GM23338 (cell line): ENCODE results near the gene FYN. TPM values are rescaled to one million over a fixed set of nuclear protein-coding genes. Genes with fewer than 3 reads are reported as not detected.

Source experiments
- ATAC-seq: fragments of 200-7000 bp; cut with Tn5 transposase; 3 replicates; pipeline ENCODE4 v1.9.1; 2020
- DNase-seq: peaks from one replicate; pipeline ENCODE4 v3.0.0-alpha.2; 2015; ENCODE audit warnings: low spot score
- H2AFZ ChIP-seq: fragments of 200-600 bp; sonication (generic); 2 replicates; pipeline ENCODE4 v1.8.0; 2016; ENCODE audit warnings: antibody characterized with exemption, mild to moderate bottlenecking, moderate library complexity
- H3F3A ChIP-seq: fragments of 200-600 bp; sonication (generic); replicated peaks from 2 replicates; pipeline ENCODE4 v1.8.0; 2017; ENCODE audit warnings: antibody characterized with exemption, mixed run types, low read depth
- H3K27ac ChIP-seq: fragments of 200-600 bp; sonication (generic); 2 replicates; pipeline ENCODE4 v1.6.1; 2016; ENCODE audit warnings: low read depth
- H3K27me3 ChIP-seq: fragments of 200-600 bp; sonication (generic); 2 replicates; pipeline ENCODE4 v1.8.0; 2016; ENCODE audit warnings: mild to moderate bottlenecking, mixed run types, moderate library complexity; ENCODE audit not compliant: insufficient read depth
- H3K36me3 ChIP-seq: fragments of 200-600 bp; sonication (generic); 2 replicates; pipeline ENCODE4 v1.8.0; 2016; ENCODE audit warnings: mild to moderate bottlenecking; ENCODE audit not compliant: insufficient read depth
- H3K4me1 ChIP-seq: fragments of 200-600 bp; sonication (generic); 2 replicates; pipeline ENCODE4 v1.8.0; 2016; ENCODE audit warnings: mild to moderate bottlenecking, moderate library complexity; ENCODE audit not compliant: insufficient read depth
- H3K4me2 ChIP-seq: fragments of 200-600 bp; sonication (generic); 2 replicates; pipeline ENCODE4 v1.7.1; 2017; ENCODE audit warnings: mixed run types
- H3K4me3 ChIP-seq: fragments of 200-600 bp; sonication (generic); 2 replicates; pipeline ENCODE4 v1.6.1; 2016; ENCODE audit warnings: mixed run types
- H3K79me2 ChIP-seq: fragments of 200-600 bp; sonication (generic); replicated peaks from 2 replicates; pipeline ENCODE4 v1.8.0; 2017; ENCODE audit warnings: mild to moderate bottlenecking; ENCODE audit not compliant: insufficient read depth
- H3K9me2 ChIP-seq: fragments of 200-600 bp; sonication (generic); 2 replicates; pipeline ENCODE4 v1.8.0; 2017; ENCODE audit not compliant: insufficient read depth
- H4K20me1 ChIP-seq: fragments of 200-600 bp; sonication (generic); replicated peaks from 2 replicates; pipeline ENCODE4 v1.8.0; 2017; ENCODE audit warnings: mild to moderate bottlenecking; ENCODE audit not compliant: insufficient read depth
- H3K27ac Mint-ChIP-seq: 2 replicates; pipeline ENCODE4 v1.8.0; 2020; ENCODE audit warnings: inconsistent platforms, mild to moderate bottlenecking, moderate library complexity, mixed read lengths
- H3K27me3 Mint-ChIP-seq: 3 replicates; pipeline ENCODE4 v1.8.0; 2022; ENCODE audit warnings: low read depth, mild to moderate bottlenecking, moderate library complexity, mixed read lengths, inconsistent platforms; ENCODE audit not compliant: insufficient read depth, poor library complexity
- H3K36me3 Mint-ChIP-seq: 3 replicates; pipeline ENCODE4 v1.8.0; 2021; ENCODE audit warnings: low read depth, mild to moderate bottlenecking, inconsistent platforms, moderate library complexity, mixed read lengths
- H3K4me1 Mint-ChIP-seq: 3 replicates; pipeline ENCODE4 v1.8.0; 2020; ENCODE audit warnings: mild to moderate bottlenecking, inconsistent platforms, mixed read lengths
- H3K4me3 Mint-ChIP-seq: 3 replicates; pipeline ENCODE4 v1.8.0; 2021; ENCODE audit warnings: moderate library complexity, mild to moderate bottlenecking, inconsistent platforms, mixed read lengths
- H3K9me3 Mint-ChIP-seq: 3 replicates; pipeline ENCODE4 v1.8.0; 2020; ENCODE audit warnings: moderate library complexity, mild to moderate bottlenecking, inconsistent platforms, mixed read lengths
- CREB1 ChIP-seq: fragments of 250-450 bp; sonication (Bioruptor Pico); IDR thresholded peaks from 2 replicates; pipeline ENCODE4 v1.5.0; 2020; ENCODE audit warnings: low read depth, mild to moderate bottlenecking, moderate library complexity
- EZH2 ChIP-seq: fragments of 200-600 bp; sonication (generic); IDR thresholded peaks from one replicate; pipeline ENCODE4 v1.8.0; 2017; ENCODE audit warnings: antibody characterized with exemption, mild to moderate bottlenecking, low read depth; ENCODE audit not compliant: unreplicated experiment
- EZH2phosphoT487 ChIP-seq: fragments of 200-600 bp; sonication (generic); IDR thresholded peaks from one replicate; pipeline ENCODE4 v1.8.1; 2018; ENCODE audit warnings: antibody characterized with exemption; ENCODE audit not compliant: unreplicated experiment
- JUNB ChIP-seq: IDR thresholded peaks from one replicate; pipeline ENCODE4 v1.6.1; 2016; ENCODE audit warnings: antibody characterized with exemption; ENCODE audit not compliant: unreplicated experiment
- NANOG ChIP-seq: IDR thresholded peaks from 2 replicates; pipeline ENCODE4 v1.6.1; 2016; ENCODE audit warnings: antibody characterized with exemption, borderline replicate concordance
- POLR2AphosphoS5 ChIP-seq: IDR thresholded peaks from 2 replicates; pipeline ENCODE4 v1.6.1; 2016; ENCODE audit warnings: antibody characterized with exemption, low read depth
- STAT1 ChIP-seq: IDR thresholded peaks from one replicate; pipeline ENCODE4 v1.6.1; 2016; ENCODE audit warnings: antibody characterized with exemption; ENCODE audit not compliant: unreplicated experiment
- ZNF114 ChIP-seq: fragments of 250-450 bp; sonication (Bioruptor Pico); IDR thresholded peaks from 2 replicates; pipeline ENCODE4 v1.5.0; 2020; ENCODE audit warnings: mild to moderate bottlenecking, moderate library complexity
- ZNF331 ChIP-seq: fragments of 250-450 bp; sonication (Bioruptor Pico); IDR thresholded peaks from 2 replicates; pipeline ENCODE4 v1.5.0; 2020; ENCODE audit warnings: low read depth, mild to moderate bottlenecking, moderate library complexity
- polyA plus RNA-seq: library from polyadenylated mRNA; unstranded; fragments of >200 nt; fragmentation: Nextera tagmentation; extraction: Ambion mirVana; gene quantifications from 2 replicates; pipeline ENCODE4 v1.2.1, GENCODE V29; 2016
- total RNA-seq: library from RNA; depleted of rRNA; stranded (reverse); fragments of >200 nt; shearing (Covaris generic); gene quantifications from 2 replicates; pipeline ENCODE4 v1.2.3, GENCODE V29; 2014
- TF ChIP-seq, protein P1 (sequence below): fragments of 250-450 bp; sonication (Bioruptor Pico); IDR thresholded peaks from 2 replicates; pipeline ENCODE4 v1.5.0; 2020; ENCODE audit warnings: mild to moderate bottlenecking, moderate library complexity
- TF ChIP-seq, protein P2 (sequence below): IDR thresholded peaks from one replicate; pipeline ENCODE4 v1.6.1; 2018; ENCODE audit warnings: antibody characterized with exemption; ENCODE audit not compliant: unreplicated experiment
- TF ChIP-seq, protein P3 (sequence below), 2 experiments: fragments of 200-600 bp in 1 of 2; sonication (generic) in 1 of 2; conservative IDR thresholded peaks; 2 replicates each; pipeline versions ENCODE4 v1.5.1 to v1.6.1; 2016 to 2017; ENCODE audit warnings: antibody characterized with exemption in 2 of 2, low read depth in 2 of 2, mild to moderate bottlenecking in 2 of 2, moderate library complexity in 1 of 2
- TF ChIP-seq, protein P4 (sequence below): IDR thresholded peaks from 2 replicates; pipeline ENCODE4 v1.6.1; 2016; ENCODE audit warnings: antibody characterized with exemption

FYN gene
- total and polyA plus RNA-seq, 2 experiments from 2014 or later: 46.8 to 143 TPM

DNA sequence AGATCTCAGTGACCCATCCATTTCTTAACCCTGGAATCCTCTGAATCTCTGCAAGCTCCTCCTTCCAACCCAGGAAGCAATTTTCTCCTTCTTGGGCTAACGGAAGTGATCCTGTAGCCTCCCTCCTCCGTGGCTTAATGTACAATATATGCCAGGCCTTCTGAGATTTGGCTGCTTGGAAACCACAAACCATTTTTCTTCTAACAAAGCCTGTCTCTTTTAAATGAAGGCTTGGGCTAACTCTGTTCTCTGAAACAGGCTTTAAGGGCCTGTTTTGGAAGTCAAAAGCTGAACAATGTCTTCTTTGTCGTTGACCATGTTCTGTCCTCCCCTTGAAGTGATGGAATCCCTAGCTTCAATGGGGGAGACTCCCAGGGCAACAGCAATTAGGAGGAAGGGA is 14.9 kb downstream of the FYN start:
- no peak overlapping the region for H3K27ac ChIP-seq
- H3K4me2 ChIP-seq: no peak overlapping the region
- Mint-ChIP-seq H3K36me3 (no peaks in the 10 kb centered on the region), H3K4me3 (no peak overlapping the region; the same call in 2 of the 3 replicates), H3K27me3 (peaks cover 7% of the 10 kb centered on the region), H3K4me1 (peaks cover 82% of the 10 kb centered on the region), H3K27ac (no peak overlapping the region; the same call in 1 of the 2 replicates), H3K9me3 (no peaks in the 10 kb centered on the region)
- no peaks in the 10 kb centered on the region for H3K9me2 ChIP-seq
- no peaks in the 10 kb centered on the region for H4K20me1 ChIP-seq
- no peak overlapping the region for H3K4me3 ChIP-seq
- no peak overlapping the region for H2AFZ ChIP-seq
- H3K79me2 ChIP-seq: peaks cover 94% of the 10 kb centered on the region
- DNase-seq: no peak
- no peaks in the 10 kb centered on the region for H3K36me3 ChIP-seq
- TF ChIP-seq, protein P1, sequence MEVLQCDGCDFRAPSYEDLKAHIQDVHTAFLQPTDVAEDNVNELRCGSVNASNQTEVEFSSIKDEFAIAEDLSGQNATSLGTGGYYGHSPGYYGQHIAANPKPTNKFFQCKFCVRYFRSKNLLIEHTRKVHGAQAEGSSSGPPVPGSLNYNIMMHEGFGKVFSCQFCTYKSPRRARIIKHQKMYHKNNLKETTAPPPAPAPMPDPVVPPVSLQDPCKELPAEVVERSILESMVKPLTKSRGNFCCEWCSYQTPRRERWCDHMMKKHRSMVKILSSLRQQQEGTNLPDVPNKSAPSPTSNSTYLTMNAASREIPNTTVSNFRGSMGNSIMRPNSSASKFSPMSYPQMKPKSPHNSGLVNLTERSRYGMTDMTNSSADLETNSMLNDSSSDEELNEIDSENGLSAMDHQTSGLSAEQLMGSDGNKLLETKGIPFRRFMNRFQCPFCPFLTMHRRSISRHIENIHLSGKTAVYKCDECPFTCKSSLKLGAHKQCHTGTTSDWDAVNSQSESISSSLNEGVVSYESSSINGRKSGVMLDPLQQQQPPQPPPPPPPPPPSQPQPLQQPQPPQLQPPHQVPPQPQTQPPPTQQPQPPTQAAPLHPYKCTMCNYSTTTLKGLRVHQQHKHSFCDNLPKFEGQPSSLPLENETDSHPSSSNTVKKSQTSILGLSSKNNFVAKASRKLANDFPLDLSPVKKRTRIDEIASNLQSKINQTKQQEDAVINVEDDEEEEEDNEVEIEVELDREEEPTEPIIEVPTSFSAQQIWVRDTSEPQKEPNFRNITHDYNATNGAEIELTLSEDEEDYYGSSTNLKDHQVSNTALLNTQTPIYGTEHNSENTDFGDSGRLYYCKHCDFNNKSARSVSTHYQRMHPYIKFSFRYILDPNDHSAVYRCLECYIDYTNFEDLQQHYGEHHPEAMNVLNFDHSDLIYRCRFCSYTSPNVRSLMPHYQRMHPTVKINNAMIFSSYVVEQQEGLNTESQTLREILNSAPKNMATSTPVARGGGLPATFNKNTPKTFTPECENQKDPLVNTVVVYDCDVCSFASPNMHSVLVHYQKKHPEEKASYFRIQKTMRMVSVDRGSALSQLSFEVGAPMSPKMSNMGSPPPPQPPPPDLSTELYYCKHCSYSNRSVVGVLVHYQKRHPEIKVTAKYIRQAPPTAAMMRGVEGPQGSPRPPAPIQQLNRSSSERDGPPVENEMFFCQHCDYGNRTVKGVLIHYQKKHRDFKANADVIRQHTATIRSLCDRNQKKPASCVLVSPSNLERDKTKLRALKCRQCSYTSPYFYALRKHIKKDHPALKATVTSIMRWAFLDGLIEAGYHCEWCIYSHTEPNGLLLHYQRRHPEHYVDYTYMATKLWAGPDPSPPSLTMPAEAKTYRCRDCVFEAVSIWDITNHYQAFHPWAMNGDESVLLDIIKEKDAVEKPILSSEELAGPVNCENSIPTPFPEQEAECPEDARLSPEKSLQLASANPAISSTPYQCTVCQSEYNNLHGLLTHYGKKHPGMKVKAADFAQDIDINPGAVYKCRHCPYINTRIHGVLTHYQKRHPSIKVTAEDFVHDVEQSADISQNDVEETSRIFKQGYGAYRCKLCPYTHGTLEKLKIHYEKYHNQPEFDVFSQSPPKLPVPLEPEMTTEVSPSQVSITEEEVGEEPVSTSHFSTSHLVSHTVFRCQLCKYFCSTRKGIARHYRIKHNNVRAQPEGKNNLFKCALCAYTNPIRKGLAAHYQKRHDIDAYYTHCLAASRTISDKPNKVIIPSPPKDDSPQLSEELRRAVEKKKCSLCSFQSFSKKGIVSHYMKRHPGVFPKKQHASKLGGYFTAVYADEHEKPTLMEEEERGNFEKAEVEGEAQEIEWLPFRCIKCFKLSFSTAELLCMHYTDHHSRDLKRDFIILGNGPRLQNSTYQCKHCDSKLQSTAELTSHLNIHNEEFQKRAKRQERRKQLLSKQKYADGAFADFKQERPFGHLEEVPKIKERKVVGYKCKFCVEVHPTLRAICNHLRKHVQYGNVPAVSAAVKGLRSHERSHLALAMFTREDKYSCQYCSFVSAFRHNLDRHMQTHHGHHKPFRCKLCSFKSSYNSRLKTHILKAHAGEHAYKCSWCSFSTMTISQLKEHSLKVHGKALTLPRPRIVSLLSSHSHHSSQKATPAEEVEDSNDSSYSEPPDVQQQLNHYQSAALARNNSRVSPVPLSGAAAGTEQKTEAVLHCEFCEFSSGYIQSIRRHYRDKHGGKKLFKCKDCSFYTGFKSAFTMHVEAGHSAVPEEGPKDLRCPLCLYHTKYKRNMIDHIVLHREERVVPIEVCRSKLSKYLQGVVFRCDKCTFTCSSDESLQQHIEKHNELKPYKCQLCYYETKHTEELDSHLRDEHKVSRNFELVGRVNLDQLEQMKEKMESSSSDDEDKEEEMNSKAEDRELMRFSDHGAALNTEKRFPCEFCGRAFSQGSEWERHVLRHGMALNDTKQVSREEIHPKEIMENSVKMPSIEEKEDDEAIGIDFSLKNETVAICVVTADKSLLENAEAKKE (CRISPR knock-in tag): no peak
- TF ChIP-seq, protein P2, sequence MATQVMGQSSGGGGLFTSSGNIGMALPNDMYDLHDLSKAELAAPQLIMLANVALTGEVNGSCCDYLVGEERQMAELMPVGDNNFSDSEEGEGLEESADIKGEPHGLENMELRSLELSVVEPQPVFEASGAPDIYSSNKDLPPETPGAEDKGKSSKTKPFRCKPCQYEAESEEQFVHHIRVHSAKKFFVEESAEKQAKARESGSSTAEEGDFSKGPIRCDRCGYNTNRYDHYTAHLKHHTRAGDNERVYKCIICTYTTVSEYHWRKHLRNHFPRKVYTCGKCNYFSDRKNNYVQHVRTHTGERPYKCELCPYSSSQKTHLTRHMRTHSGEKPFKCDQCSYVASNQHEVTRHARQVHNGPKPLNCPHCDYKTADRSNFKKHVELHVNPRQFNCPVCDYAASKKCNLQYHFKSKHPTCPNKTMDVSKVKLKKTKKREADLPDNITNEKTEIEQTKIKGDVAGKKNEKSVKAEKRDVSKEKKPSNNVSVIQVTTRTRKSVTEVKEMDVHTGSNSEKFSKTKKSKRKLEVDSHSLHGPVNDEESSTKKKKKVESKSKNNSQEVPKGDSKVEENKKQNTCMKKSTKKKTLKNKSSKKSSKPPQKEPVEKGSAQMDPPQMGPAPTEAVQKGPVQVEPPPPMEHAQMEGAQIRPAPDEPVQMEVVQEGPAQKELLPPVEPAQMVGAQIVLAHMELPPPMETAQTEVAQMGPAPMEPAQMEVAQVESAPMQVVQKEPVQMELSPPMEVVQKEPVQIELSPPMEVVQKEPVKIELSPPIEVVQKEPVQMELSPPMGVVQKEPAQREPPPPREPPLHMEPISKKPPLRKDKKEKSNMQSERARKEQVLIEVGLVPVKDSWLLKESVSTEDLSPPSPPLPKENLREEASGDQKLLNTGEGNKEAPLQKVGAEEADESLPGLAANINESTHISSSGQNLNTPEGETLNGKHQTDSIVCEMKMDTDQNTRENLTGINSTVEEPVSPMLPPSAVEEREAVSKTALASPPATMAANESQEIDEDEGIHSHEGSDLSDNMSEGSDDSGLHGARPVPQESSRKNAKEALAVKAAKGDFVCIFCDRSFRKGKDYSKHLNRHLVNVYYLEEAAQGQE: no peak
- TF ChIP-seq EZH2phosphoT487: no peak
- TF ChIP-seq, protein P3, sequence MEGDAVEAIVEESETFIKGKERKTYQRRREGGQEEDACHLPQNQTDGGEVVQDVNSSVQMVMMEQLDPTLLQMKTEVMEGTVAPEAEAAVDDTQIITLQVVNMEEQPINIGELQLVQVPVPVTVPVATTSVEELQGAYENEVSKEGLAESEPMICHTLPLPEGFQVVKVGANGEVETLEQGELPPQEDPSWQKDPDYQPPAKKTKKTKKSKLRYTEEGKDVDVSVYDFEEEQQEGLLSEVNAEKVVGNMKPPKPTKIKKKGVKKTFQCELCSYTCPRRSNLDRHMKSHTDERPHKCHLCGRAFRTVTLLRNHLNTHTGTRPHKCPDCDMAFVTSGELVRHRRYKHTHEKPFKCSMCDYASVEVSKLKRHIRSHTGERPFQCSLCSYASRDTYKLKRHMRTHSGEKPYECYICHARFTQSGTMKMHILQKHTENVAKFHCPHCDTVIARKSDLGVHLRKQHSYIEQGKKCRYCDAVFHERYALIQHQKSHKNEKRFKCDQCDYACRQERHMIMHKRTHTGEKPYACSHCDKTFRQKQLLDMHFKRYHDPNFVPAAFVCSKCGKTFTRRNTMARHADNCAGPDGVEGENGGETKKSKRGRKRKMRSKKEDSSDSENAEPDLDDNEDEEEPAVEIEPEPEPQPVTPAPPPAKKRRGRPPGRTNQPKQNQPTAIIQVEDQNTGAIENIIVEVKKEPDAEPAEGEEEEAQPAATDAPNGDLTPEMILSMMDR (conservative IDR thresholded peaks at IDR 0.05; ENCODE audit: low read depth in 2 of 2): no peak
- no peak for TF ChIP-seq EZH2
- TF ChIP-seq JUNB: no peak
- TF ChIP-seq CREB1 (CRISPR knock-in tag): no peak
- TF ChIP-seq ZNF114 (CRISPR knock-in tag): no peak
- TF ChIP-seq ZNF331: no peak
- no peak for TF ChIP-seq POLR2AphosphoS5
- no peak for TF ChIP-seq STAT1
- TF ChIP-seq, protein P4, sequence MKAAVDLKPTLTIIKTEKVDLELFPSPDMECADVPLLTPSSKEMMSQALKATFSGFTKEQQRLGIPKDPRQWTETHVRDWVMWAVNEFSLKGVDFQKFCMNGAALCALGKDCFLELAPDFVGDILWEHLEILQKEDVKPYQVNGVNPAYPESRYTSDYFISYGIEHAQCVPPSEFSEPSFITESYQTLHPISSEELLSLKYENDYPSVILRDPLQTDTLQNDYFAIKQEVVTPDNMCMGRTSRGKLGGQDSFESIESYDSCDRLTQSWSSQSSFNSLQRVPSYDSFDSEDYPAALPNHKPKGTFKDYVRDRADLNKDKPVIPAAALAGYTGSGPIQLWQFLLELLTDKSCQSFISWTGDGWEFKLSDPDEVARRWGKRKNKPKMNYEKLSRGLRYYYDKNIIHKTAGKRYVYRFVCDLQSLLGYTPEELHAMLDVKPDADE: no peak
- TF ChIP-seq NANOG: no peak
- ATAC-seq: no peak
- peaks cover 87% of the 10 kb centered on the region for H3K4me1 ChIP-seq
- H3K27me3 ChIP-seq: no peaks in the 10 kb centered on the region
- H3F3A ChIP-seq: no peaks in the 10 kb centered on the region
